ENCODE data around the gene NKX1-1. TPM values are rescaled to one million over a fixed set of nuclear protein-coding genes. Genes with fewer than 3 reads are reported as not detected.
A peak's percentile ranks its signal among the peaks of the same experiment; 100 is the strongest.

The NKX1-1 gene
- polyA plus RNA-seq, 6 donors from 2014 or later, result not detected

- no peak overlapping the region for H3K4me3 Mint-ChIP-seq
- no peaks in the 10 kb centered on the region for H3K27me3 Mint-ChIP-seq
- H3K9me3 Mint-ChIP-seq, result no peaks in the 10 kb centered on the region
- H3K4me1 Mint-ChIP-seq, result peaks cover 0 to 5% (median 0%) of the 10 kb centered on the region in 3 donors
- H3K36me3 Mint-ChIP-seq, result no peaks in the 10 kb centered on the region
- no peak overlapping the region for H3K27ac Mint-ChIP-seq
- ATAC-seq (ENCODE audit: low read depth in 2 of 2), result no peak
- no peak for DNase-seq
Measured at GRCh38 chr4:1357356-1358248, 48.6 kb downstream of the NKX1-1 start.

GRCh38 chr4:1356181-1356998, 49.9 kb downstream of the NKX1-1 start:
- ATAC-seq (ENCODE audit: low read depth in 2 of 2) (no peak), DNase-seq (no peak)
- peaks cover 0 to 11% (median 5%) of the 10 kb centered on the region in 3 donors for H3K4me1 Mint-ChIP-seq
- H3K27ac Mint-ChIP-seq, result peak overlapping the region in 1 of 6 donors; percentile 23
- H3K27me3 Mint-ChIP-seq, result no peaks in the 10 kb centered on the region
- H3K9me3 Mint-ChIP-seq, result no peaks in the 10 kb centered on the region
- no peak overlapping the region for H3K4me3 Mint-ChIP-seq
- no peaks in the 10 kb centered on the region for H3K36me3 Mint-ChIP-seq

- Mint-ChIP-seq H3K27me3 (no peaks in the 10 kb centered on the region), H3K36me3 (no peaks in the 10 kb centered on the region), H3K4me3 (peak overlapping the region in 1 of 8 donors; percentile 50), H3K9me3 (no peaks in the 10 kb centered on the region), H3K27ac (peak overlapping the region in 1 of 6 donors; percentile 59), H3K4me1 (peaks cover 0 to 12% (median 7%) of the 10 kb centered on the region in 3 donors)
- DNase-seq, result no peak
- ATAC-seq (ENCODE audit: low read depth in 2 of 2), result no peak
Measured at GRCh38 chr4:1355378-1355777, 50.9 kb downstream of the NKX1-1 start.

- Mint-ChIP-seq H3K4me3 (no peak overlapping the region), H3K27ac (no peak overlapping the region), H3K9me3 (no peaks in the 10 kb centered on the region), H3K36me3 (no peaks in the 10 kb centered on the region), H3K27me3 (no peaks in the 10 kb centered on the region), H3K4me1 (peaks cover 0 to 12% (median 7%) of the 10 kb centered on the region in 3 donors)
- no peak for DNase-seq
- no peak for ATAC-seq (ENCODE audit: low read depth in 2 of 2)
Measured at GRCh38 chr4:1354983-1355275, 51.3 kb downstream of the NKX1-1 start.

GRCh38 chr4:1354136-1354982, 51.9 kb downstream of the NKX1-1 start:
- no peaks in the 10 kb centered on the region for H3K36me3 Mint-ChIP-seq
- no peak overlapping the region for H3K4me3 Mint-ChIP-seq
- peaks cover 0 to 12% (median 7%) of the 10 kb centered on the region in 3 donors for H3K4me1 Mint-ChIP-seq
- H3K27ac Mint-ChIP-seq, result no peak overlapping the region
- ATAC-seq (ENCODE audit: low read depth in 2 of 2), result no peak
- no peaks in the 10 kb centered on the region for H3K9me3 Mint-ChIP-seq
- no peak for DNase-seq
- H3K27me3 Mint-ChIP-seq, result no peaks in the 10 kb centered on the region

GRCh38 chr4:1353186-1354055, 52.8 kb downstream of the NKX1-1 start:
- Mint-ChIP-seq H3K9me3 (no peaks in the 10 kb centered on the region), H3K4me3 (no peak overlapping the region), H3K27me3 (no peaks in the 10 kb centered on the region), H3K36me3 (no peaks in the 10 kb centered on the region), H3K27ac (no peak overlapping the region), H3K4me1 (peaks cover 8 to 21% (median 17%) of the 10 kb centered on the region in 3 donors)
- ATAC-seq (ENCODE audit: low read depth in 2 of 2) (no peak), DNase-seq (no peak)

Other genes with a start within 250 kb of the NKX1-1 start
- gene SPON2, start 233.9 kb downstream of the NKX1-1 start, polyA plus RNA-seq (ENCODE audit: low read depth in 6 of 6), result 1 to 10 TPM in 5 of 6 donors, under 1 TPM in 1; 0.56 to 4.1 (median 1.5) TPM
- 10 to 100 TPM; 46.4 to 98.8 (median 79.8) TPM for gene CTBP1, start 157.3 kb downstream of the NKX1-1 start, polyA plus RNA-seq (ENCODE audit: low read depth in 6 of 6)
- 10 to 100 TPM; 45.7 to 72.6 (median 57.1) TPM for gene MAEA, start 116.6 kb downstream of the NKX1-1 start, polyA plus RNA-seq (ENCODE audit: low read depth in 6 of 6)
- gene UVSSA, start 59.2 kb downstream of the NKX1-1 start, polyA plus RNA-seq (ENCODE audit: low read depth in 6 of 6), result 1 to 10 TPM; 2.0 to 5.6 (median 3.0) TPM

Measured in naive B cell (primary cell).